Osteocyte (in vitro differentiated cells): ENCODE results near the gene RIC1. TPM values are rescaled to one million over a fixed set of nuclear protein-coding genes. Genes with fewer than 3 reads are reported as not detected.

Experiments used
- DNase-seq: peaks from one replicate; pipeline ENCODE4 v3.0.0; 2021; ENCODE audit warnings: mixed read lengths; ENCODE audit not compliant: unreplicated experiment; ENCODE audit errors: extremely low spot score
- H3K27ac Mint-ChIP-seq: one replicate; pipeline ENCODE4 v1.8.0; 2021; ENCODE audit warnings: mild to moderate bottlenecking, mixed read lengths; ENCODE audit not compliant: unreplicated experiment
- H3K27me3 Mint-ChIP-seq: one replicate; pipeline ENCODE4 v1.8.0; 2021; ENCODE audit warnings: mixed read lengths; ENCODE audit not compliant: unreplicated experiment
- H3K36me3 Mint-ChIP-seq: one replicate; pipeline ENCODE4 v1.8.0; 2021; ENCODE audit warnings: mixed read lengths; ENCODE audit not compliant: unreplicated experiment
- H3K4me1 Mint-ChIP-seq: one replicate; pipeline ENCODE4 v1.8.0; 2021; ENCODE audit warnings: mixed read lengths; ENCODE audit not compliant: unreplicated experiment
- H3K4me3 Mint-ChIP-seq: one replicate; pipeline ENCODE4 v1.8.0; 2021; ENCODE audit warnings: mild to moderate bottlenecking, moderate library complexity, mixed read lengths; ENCODE audit not compliant: unreplicated experiment
- H3K9me3 Mint-ChIP-seq: one replicate; pipeline ENCODE4 v1.8.0; 2021; ENCODE audit warnings: mixed read lengths; ENCODE audit not compliant: unreplicated experiment
- total RNA-seq: library from RNA; stranded (reverse); gene quantifications from 2 replicates; pipeline ENCODE4 v1.2.1, GENCODE V29; 2021
- TF ChIP-seq, protein P1 (sequence below): fragments of 200-600 bp; sonication (generic); IDR thresholded peaks from 2 replicates; pipeline ENCODE4 v1.5.0; 2021; ENCODE audit warnings: antibody characterized with exemption, mild to moderate bottlenecking, moderate library complexity

The RIC1 gene
- total RNA-seq, 1 donor from 2014 or later, result 52.4 TPM

DNA sequence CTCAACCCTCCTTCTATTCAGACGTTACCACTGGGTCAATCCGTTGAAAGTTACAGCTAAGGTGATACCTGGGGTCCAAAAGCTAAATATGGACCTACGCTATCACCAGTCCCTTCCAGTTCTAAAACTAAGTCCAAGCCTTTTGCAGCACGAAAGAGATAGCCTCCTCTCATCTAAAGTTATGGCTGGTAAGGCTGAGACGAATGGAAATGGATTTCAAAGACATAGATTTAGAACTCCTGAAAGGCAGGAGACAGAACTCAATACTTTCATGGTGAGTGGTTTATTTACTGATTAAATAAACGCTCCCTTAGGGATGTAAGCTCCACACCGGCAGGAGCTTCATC lies 751 bp upstream of the RIC1 start:
- Mint-ChIP-seq H3K4me3 (peak overlapping the region; percentile 89), H3K27me3 (no peaks in the 10 kb centered on the region), H3K27ac (peak overlapping the region; percentile 97), H3K36me3 (no peaks in the 10 kb centered on the region), H3K9me3 (no peaks in the 10 kb centered on the region), H3K4me1 (peaks cover 46% of the 10 kb centered on the region)
- no peak for DNase-seq
- TF ChIP-seq, protein P1, sequence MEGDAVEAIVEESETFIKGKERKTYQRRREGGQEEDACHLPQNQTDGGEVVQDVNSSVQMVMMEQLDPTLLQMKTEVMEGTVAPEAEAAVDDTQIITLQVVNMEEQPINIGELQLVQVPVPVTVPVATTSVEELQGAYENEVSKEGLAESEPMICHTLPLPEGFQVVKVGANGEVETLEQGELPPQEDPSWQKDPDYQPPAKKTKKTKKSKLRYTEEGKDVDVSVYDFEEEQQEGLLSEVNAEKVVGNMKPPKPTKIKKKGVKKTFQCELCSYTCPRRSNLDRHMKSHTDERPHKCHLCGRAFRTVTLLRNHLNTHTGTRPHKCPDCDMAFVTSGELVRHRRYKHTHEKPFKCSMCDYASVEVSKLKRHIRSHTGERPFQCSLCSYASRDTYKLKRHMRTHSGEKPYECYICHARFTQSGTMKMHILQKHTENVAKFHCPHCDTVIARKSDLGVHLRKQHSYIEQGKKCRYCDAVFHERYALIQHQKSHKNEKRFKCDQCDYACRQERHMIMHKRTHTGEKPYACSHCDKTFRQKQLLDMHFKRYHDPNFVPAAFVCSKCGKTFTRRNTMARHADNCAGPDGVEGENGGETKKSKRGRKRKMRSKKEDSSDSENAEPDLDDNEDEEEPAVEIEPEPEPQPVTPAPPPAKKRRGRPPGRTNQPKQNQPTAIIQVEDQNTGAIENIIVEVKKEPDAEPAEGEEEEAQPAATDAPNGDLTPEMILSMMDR, result no peak

- peaks cover 56% of the 10 kb centered on the region for H3K4me1 Mint-ChIP-seq
- TF ChIP-seq, protein P1, result no peak
- peak overlapping the region; percentile 97 for H3K27ac Mint-ChIP-seq
- H3K9me3 Mint-ChIP-seq, result peaks cover under 1% of the 10 kb centered on the region
- H3K27me3 Mint-ChIP-seq, result no peaks in the 10 kb centered on the region
- H3K4me3 Mint-ChIP-seq, result peak overlapping the region; percentile 97
- no peaks in the 10 kb centered on the region for H3K36me3 Mint-ChIP-seq
- DNase-seq, result peak; percentile 86
Measured at GRCh38 chr9:5629312-5630080, 589 bp downstream of the RIC1 start.

DNA sequence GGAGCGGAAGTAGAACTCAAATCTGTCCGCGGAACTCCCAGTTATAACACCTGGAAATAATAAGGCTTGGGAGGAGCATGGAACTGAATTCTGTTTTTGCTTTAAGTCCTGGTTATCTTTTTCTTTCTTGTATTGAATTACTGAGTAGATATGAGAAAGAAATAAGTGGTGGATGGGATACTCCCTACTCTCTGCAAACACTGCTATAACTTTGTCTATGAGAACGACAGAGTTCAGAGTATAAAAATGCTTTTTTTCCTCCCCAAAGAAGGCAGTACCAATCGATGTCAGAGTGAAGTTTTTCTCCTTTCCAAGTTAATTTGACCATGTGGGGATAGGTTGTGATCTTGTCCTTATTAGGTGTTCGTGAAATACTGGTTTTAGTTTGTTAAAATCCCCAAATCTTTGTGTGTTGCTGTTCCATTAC lies 1.2 kb downstream of the RIC1 start:
- Mint-ChIP-seq H3K9me3 (peaks cover 6% of the 10 kb centered on the region), H3K4me1 (peaks cover 55% of the 10 kb centered on the region), H3K36me3 (peaks cover 2% of the 10 kb centered on the region), H3K27ac (peak overlapping the region; percentile 97), H3K4me3 (peak overlapping the region; percentile 97), H3K27me3 (no peaks in the 10 kb centered on the region)
- no peak for DNase-seq
- TF ChIP-seq, protein P1, result no peak

DNA sequence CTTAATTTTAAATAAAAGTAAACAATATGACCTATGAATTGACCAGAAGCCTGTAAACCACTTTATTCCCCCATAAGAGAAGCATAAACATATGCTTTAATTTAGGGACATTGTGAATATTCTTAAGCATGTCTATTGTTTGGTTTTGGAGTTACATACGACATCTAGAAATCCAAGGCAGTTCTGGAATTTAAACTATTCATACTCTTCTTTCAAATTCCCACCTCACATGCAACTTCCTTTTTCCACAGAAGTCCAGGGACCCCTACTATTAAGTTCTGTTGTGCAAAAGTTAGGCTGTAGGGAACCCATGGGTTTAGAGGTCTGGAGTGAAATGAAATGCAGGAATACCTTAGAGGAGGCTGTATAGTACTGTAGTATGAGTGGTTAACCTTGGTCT lies 2.1 kb downstream of the RIC1 start:
- H3K27me3 Mint-ChIP-seq, result no peaks in the 10 kb centered on the region
- H3K27ac Mint-ChIP-seq, result peak overlapping the region; percentile 43
- H3K4me1 Mint-ChIP-seq, result peaks cover 52% of the 10 kb centered on the region
- TF ChIP-seq, protein P1, result no peak
- H3K36me3 Mint-ChIP-seq, result peaks cover 11% of the 10 kb centered on the region
- peaks cover 16% of the 10 kb centered on the region for H3K9me3 Mint-ChIP-seq
- DNase-seq, result no peak
- H3K4me3 Mint-ChIP-seq, result peak overlapping the region; percentile 97

DNA sequence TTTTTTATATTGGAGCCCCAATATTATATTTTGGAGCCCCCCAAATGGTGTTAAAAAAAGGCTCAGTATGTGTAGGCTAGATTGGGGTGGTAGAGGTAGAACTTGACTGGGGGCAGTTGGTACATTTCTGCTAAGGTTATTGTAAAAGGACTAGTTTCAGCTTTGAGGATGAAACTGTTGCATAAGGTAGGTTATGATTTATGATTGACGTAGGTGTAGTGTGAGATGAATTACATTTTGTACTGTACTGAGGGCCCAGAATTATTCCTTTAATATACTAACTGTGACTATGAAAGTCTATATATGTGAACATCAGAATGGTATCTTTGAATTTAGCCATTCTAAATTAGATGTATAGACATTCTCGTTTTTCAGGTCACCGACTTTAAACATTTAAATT lies 3.6 kb downstream of the RIC1 start:
- DNase-seq, result no peak
- Mint-ChIP-seq H3K9me3 (peaks cover 18% of the 10 kb centered on the region), H3K4me3 (no peak overlapping the region), H3K27ac (no peak overlapping the region), H3K27me3 (no peaks in the 10 kb centered on the region), H3K36me3 (peaks cover 14% of the 10 kb centered on the region), H3K4me1 (peaks cover 42% of the 10 kb centered on the region)
- TF ChIP-seq, protein P1, result no peak
